K562 treated with DMSO at 1 percent for 48 hours (cell line): ENCODE results near the gene RNU6-7. TPM values are rescaled to one million over a fixed set of nuclear protein-coding genes. Genes with fewer than 3 reads are reported as not detected.

Source experiments
- total RNA-seq: library from RNA; unstranded; fragments of 300-600 nt; gene quantifications from 2 replicates; pipeline ENCODE4 v1.2.3, GENCODE V29; 2022; ENCODE audit warnings: low replicate concordance; ENCODE audit errors: extremely low read depth

The RNU6-7 gene
- not detected in 2 replicates for total RNA-seq

DNA sequence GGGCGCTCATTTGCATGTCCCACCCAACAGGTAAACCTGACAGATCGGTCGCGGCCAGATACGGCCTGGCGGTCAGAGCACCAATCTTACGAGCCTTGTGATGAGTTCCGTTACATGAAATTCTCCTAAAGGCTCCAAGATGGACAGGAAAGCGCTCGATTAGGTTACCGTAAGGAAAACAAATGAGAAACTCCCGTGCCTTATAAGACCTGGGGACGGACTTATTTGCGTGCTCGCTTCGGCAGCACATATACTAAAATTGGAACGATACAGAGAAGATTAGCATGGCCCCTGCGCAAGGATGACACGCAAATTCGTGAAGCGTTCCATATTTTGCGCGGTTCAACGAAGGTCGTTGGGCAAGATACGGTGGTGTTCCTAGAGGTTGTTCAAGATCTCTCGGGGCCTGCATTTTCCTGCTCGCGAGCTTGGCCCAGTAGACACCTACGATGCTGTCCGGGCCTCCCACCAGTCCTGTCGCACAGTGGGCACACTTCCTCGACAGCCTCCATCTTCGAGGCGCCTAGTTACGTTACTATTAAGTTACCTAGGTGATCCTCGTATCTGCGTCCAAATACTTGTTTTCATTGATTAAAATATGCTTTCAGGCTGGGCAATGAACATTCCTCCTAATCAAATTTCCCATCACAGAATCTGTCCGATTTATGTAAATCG is at the start of gene RNU6-7:
Gene RNU6-7 (plus strand): TSS at position 230 of the 675 bp plus-strand sequence.

GRCh38 chr14:32202998-32203882 is 1.4 kb downstream of the RNU6-7 start, which contains the start of gene RNU6-8:
Gene RNU6-8 (minus strand): TSS chr14:32203269.

Other genes with a start within 250 kb of the RNU6-7 start
- gene ARHGAP5, start 124.7 kb upstream of the RNU6-7 start, total RNA-seq, result not detected in 2 replicates
- not detected in 2 replicates for gene RNU6-8, start 1.2 kb downstream of the RNU6-7 start, total RNA-seq
- not detected in 2 replicates for gene AKAP6, start 127.3 kb downstream of the RNU6-7 start, total RNA-seq